Liver (tissue), 9 donors: ENCODE data around the gene PPP2R2D. TPM values are rescaled to one million over a fixed set of nuclear protein-coding genes. Genes with fewer than 3 reads are reported as not detected.

Experiments used
- DNase-seq: peaks from one replicate; pipeline ENCODE4 v3.0.0-alpha.2; 2017; ENCODE audit warnings: low spot score
- H3K27ac ChIP-seq, 2 donors: one replicate each; pipeline ENCODE4 v1.7.0; 2013; ENCODE audit warnings: inconsistent platforms in 2 of 2, low read length in 2 of 2, control low read depth in 1 of 2, low read depth in 1 of 2, mild to moderate bottlenecking in 1 of 2
- H3K27me3 ChIP-seq, 4 donors: one replicate each; pipeline versions ENCODE4 v1.6.1 to v1.7.0; 2013; ENCODE audit warnings: low read length in 3 of 4, inconsistent platforms in 1 of 4, mild to moderate bottlenecking in 1 of 4, moderate library complexity in 1 of 4; ENCODE audit not compliant: control insufficient read depth in 4 of 4, insufficient read depth in 4 of 4
- H3K36me3 ChIP-seq, 4 donors: one replicate each; pipeline versions ENCODE4 v1.6.1 to v1.7.0; 2013; ENCODE audit warnings: low read length in 3 of 4, mild to moderate bottlenecking in 3 of 4, low read depth in 1 of 4, moderate library complexity in 1 of 4; ENCODE audit not compliant: control insufficient read depth in 4 of 4, insufficient read depth in 3 of 4
- H3K4me1 ChIP-seq, 4 donors: one replicate each; pipeline versions ENCODE4 v1.6.1 to v1.7.0; 2013; ENCODE audit warnings: low read length in 3 of 4, mild to moderate bottlenecking in 3 of 4, moderate library complexity in 1 of 4; ENCODE audit not compliant: control insufficient read depth in 4 of 4, insufficient read depth in 4 of 4
- H3K4me3 ChIP-seq, 3 donors: one replicate each; pipeline versions ENCODE4 v1.6.1 to v1.7.0; 2013; ENCODE audit warnings: low read length in 3 of 3, control low read depth in 1 of 3, low read depth in 1 of 3, mild to moderate bottlenecking in 1 of 3
- H3K9ac ChIP-seq, 2 donors: one replicate each; pipeline ENCODE4 v1.7.0; 2013; ENCODE audit warnings: low read length in 2 of 2, mild to moderate bottlenecking in 2 of 2, moderate library complexity in 2 of 2, control low read depth in 1 of 2, low read depth in 1 of 2
- H3K9me3 ChIP-seq, 4 donors: one replicate each; pipeline versions ENCODE4 v1.6.1 to v1.7.0; 2013; ENCODE audit warnings: low read length in 3 of 4; ENCODE audit not compliant: control insufficient read depth in 4 of 4
- EGR1 ChIP-seq, 2 donors: IDR thresholded peaks; 2 replicates each; pipeline ENCODE4 v1.6.1; 2016 to 2018; ENCODE audit warnings: antibody characterized with exemption in 2 of 2, low read depth in 2 of 2
- FOXA1 ChIP-seq: IDR thresholded peaks from 2 replicates; pipeline ENCODE4 v1.6.1; 2016; ENCODE audit warnings: antibody characterized with exemption
- FOXA2 ChIP-seq: IDR thresholded peaks from 2 replicates; pipeline ENCODE4 v1.6.1; 2016; ENCODE audit warnings: antibody characterized with exemption
- HNF4A ChIP-seq, 2 donors: conservative IDR thresholded peaks; 2 replicates each; pipeline ENCODE4 v1.6.1; 2016; ENCODE audit warnings: antibody characterized with exemption in 2 of 2, mild to moderate bottlenecking in 2 of 2
- HNF4G ChIP-seq: IDR thresholded peaks from 2 replicates; pipeline ENCODE4 v1.6.1; 2016; ENCODE audit warnings: antibody characterized with exemption
- RAD21 ChIP-seq, 2 donors: IDR thresholded peaks; 2 replicates each; pipeline ENCODE4 v1.6.1; 2016; ENCODE audit warnings: antibody characterized with exemption in 2 of 2, mild to moderate bottlenecking in 2 of 2
- RXRA ChIP-seq, 2 donors: IDR thresholded peaks; 2 replicates each; pipeline ENCODE4 v1.6.1; 2017 to 2018; ENCODE audit warnings: antibody characterized with exemption in 2 of 2, mild to moderate bottlenecking in 1 of 2
- SP1 ChIP-seq: IDR thresholded peaks from 2 replicates; pipeline ENCODE4 v1.6.1; 2018; ENCODE audit warnings: antibody characterized with exemption, mild to moderate bottlenecking
- YY1 ChIP-seq: IDR thresholded peaks from 2 replicates; pipeline ENCODE4 v1.6.1; 2016; ENCODE audit warnings: antibody characterized with exemption, mild to moderate bottlenecking
- WGBS: extraction: QIAGEN DNeasy Blood & Tissue Kit; methylation state at CpG from one replicate; pipeline ENCODE4 v1.1.7; 2013; 5-methylcytosine and 5-hydroxymethylcytosine counted together
- polyA plus RNA-seq, 2 donors: library from polyadenylated mRNA; stranded (reverse) in 1 of 2; unstranded in 1 of 2; fragments of 200-250 nt in 1 of 2; fragments of >200 nt in 1 of 2; fragmentation: Nextera tagmentation in 1 of 2; extraction: Ambion mirVana in 1 of 2; gene quantifications; one replicate each; pipeline versions ENCODE4 v1.2.1 to v1.2.3, GENCODE V29; 2013 to 2015
- total RNA-seq, 2 donors: library from RNA; depleted of rRNA; stranded (reverse); fragments of >200 nt; gene quantifications; one replicate each; pipeline ENCODE4 v1.2.3, GENCODE V29; 2014
- TF ChIP-seq, protein P1 (sequence below): IDR thresholded peaks from 2 replicates; pipeline ENCODE4 v1.6.1; 2016; ENCODE audit warnings: antibody characterized with exemption
- TF ChIP-seq, protein P2 (sequence below): IDR thresholded peaks from 2 replicates; pipeline ENCODE4 v1.6.1; 2016; ENCODE audit warnings: antibody characterized with exemption
- TF ChIP-seq, protein P3 (sequence below): IDR thresholded peaks from 2 replicates; pipeline ENCODE4 v1.6.1; 2016; ENCODE audit warnings: antibody characterized with exemption
- donor health status: healthy.
- donor health status: healthy.
- donor health status: healthy.
- donor health status: healthy.
- donor health status: healthy.

The PPP2R2D gene
- total and polyA plus RNA-seq, 4 donors = 5.9 to 20.5 (median 14.3) TPM

DNA sequence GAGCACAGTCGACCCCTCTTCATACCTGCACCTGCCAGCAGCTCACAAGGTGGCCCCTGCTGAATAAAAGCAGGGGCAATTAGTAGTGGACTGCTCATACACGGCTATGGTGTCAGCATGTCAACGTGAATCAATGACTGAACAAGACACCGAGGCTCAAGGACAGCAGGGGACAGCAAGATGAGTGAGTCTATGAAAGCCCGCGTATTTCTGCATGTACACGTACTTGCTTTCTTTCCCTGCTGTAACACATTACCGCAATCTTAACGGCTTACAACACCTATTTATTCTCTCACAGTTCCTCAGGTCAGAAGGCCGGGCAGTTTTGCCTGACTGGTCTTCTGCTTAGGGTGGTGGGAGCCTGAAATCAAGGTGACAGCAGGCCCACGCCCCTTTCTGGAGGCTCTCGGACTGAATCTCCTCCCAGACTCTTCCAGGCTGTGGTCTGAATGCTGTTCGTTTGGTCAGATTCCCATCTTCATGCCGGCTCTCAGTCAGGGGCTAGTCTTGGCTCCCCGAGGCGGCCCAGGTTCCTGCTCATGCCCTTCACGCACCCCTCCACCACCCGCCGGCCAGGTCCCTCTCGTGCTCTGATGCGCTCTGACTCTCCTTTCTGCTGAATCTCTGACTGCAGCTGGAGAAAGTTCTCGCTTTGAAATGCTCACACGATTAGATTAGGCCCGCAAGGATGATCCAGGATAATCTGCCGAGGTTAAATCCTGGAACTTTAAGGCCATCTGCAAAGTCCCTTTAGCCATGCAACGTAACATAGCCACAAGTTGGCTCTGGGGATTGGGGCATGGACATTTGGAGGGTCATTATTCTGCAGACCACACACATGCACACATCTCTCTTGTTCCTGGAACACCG is 7.8 kb upstream of the PPP2R2D start (continued):
- TF ChIP-seq, protein P1, sequence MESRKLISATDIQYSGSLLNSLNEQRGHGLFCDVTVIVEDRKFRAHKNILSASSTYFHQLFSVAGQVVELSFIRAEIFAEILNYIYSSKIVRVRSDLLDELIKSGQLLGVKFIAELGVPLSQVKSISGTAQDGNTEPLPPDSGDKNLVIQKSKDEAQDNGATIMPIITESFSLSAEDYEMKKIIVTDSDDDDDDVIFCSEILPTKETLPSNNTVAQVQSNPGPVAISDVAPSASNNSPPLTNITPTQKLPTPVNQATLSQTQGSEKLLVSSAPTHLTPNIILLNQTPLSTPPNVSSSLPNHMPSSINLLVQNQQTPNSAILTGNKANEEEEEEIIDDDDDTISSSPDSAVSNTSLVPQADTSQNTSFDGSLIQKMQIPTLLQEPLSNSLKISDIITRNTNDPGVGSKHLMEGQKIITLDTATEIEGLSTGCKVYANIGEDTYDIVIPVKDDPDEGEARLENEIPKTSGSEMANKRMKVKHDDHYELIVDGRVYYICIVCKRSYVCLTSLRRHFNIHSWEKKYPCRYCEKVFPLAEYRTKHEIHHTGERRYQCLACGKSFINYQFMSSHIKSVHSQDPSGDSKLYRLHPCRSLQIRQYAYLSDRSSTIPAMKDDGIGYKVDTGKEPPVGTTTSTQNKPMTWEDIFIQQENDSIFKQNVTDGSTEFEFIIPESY = no peak
- TF ChIP-seq HNF4G = no peak

DNA sequence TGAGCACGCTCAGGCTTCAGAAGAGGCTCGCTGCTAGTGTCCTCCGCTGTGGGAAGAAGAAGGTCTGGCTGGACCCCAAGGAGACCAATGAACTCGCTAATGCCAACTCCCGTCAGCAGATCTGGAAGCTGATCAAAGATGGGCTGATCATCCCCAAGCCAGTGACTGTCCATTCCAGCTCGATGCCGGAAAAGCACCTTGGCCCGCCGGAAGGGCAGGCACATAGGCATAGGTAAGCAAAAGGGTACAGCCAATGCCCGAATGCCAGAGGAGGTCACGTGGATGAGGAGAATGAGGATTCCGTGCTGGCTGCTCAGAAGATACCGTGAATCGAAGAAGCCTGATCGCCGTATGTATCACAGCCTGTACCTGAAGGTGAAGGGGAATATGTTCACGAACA is 5.7 kb upstream of the PPP2R2D start:
- Histone ChIP-seq H3K27me3 (no peaks in the 10 kb centered on the region), H3K9ac (no peak overlapping the region), H3K4me3 (no peak overlapping the region), H3K36me3 (no peaks in the 10 kb centered on the region), H3K9me3 (no peaks in the 10 kb centered on the region), H3K4me1 (peaks cover 0 to 4% (median 4%) of the 10 kb centered on the region in 4 donors), H3K27ac (no peak overlapping the region)
- DNase-seq = no peak
- WGBS = 93% methylated on average over 17 of the region's 17 CpGs
- TF ChIP-seq FOXA2 = no peak
- TF ChIP-seq, protein P2, sequence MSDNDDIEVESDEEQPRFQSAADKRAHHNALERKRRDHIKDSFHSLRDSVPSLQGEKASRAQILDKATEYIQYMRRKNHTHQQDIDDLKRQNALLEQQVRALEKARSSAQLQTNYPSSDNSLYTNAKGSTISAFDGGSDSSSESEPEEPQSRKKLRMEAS = no peak
- TF ChIP-seq HNF4A (conservative IDR thresholded peaks at IDR 0.05) = no peak
- TF ChIP-seq SP1 = no peak
- no peak for TF ChIP-seq FOXA1
- TF ChIP-seq, protein P1 = no peak
- no peak for TF ChIP-seq RXRA (IDR thresholded peaks at IDR 0.05)
- no peak for TF ChIP-seq RAD21 (IDR thresholded peaks at IDR 0.05)
- TF ChIP-seq EGR1 (IDR thresholded peaks at IDR 0.05; ENCODE audit: low read depth in 2 of 2) = no peak

DNA sequence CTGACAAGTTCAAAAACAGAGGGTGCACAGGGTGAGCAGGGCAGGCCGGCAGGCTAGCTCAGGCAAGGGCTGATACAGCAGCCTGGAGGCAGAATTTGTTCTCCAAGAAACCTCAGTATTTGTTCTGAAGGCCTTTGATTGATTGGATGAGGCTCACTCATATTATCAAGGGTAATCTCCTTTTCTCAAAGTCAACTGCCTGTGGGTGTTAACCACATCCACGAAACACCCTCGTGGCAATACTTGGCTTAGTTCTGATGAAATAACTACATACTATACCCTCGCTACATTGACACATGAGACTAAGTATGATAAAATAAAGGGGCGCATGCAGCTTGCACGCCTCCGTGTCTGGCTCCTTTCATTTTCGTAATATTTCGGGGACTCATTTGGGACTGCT is 4.4 kb upstream of the PPP2R2D start:
- 86% methylated on average over 9 of the region's 9 CpGs for WGBS
- no peak overlapping the region for H3K9ac ChIP-seq
- TF ChIP-seq, protein P3, sequence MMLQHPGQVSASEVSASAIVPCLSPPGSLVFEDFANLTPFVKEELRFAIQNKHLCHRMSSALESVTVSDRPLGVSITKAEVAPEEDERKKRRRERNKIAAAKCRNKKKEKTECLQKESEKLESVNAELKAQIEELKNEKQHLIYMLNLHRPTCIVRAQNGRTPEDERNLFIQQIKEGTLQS = no peak
- TF ChIP-seq, protein P2 = no peak
- no peak for TF ChIP-seq HNF4A (conservative IDR thresholded peaks at IDR 0.05)
- no peak for TF ChIP-seq YY1
- no peaks in the 10 kb centered on the region for H3K36me3 ChIP-seq
- DNase-seq = no peak
- H3K4me3 ChIP-seq = no peak overlapping the region
- H3K27me3 ChIP-seq = no peaks in the 10 kb centered on the region
- H3K9me3 ChIP-seq = no peaks in the 10 kb centered on the region
- H3K27ac ChIP-seq = no peak overlapping the region
- H3K4me1 ChIP-seq = peaks cover 0 to 7% (median 5%) of the 10 kb centered on the region in 4 donors
